ENCODE measurements around the gene CSF2.
"Not testable (repeated sequence)": the region's sequence is repeated elsewhere in the genome, so short reads cannot be mapped to it uniquely, and the experiment has no call there.

The CSF2 gene

DNA sequence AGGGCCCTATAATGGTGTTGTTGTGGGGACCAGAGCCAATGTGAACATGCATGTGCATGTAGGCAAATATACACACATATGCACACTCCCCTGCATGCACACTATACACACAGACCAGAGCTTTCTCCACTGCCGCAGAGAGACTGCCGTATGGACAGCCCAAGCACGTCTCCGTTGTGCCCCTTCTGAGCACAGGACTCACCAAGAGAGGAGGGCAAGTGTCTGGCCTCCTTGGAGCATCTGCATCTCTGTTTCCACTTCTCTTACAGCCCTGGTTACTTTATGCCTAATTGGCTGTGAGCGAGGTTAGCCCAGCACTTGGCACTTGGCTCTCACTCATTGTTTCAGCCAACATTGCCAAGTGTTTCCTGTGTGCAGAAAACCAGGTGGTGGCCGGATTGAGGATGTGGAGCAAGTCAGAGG, 30.4 kb downstream of the CSF2 start:
- Mint-ChIP-seq H3K9me3 (no peaks in the 10 kb centered on the region), H3K27me3 (no peaks in the 10 kb centered on the region), H3K4me1 (ENCODE audit: low read depth in 2 of 2) (peaks cover 60 to 66% of the 10 kb centered on the region in 2 donors), H3K36me3 (ENCODE audit: insufficient read depth) (peaks cover 7% of the 10 kb centered on the region), H3K27ac (peak overlapping the region; percentile 93 to 96), H3K4me3 (peak overlapping the region; percentile 71 to 79)
- ATAC-seq (replicated peaks) = no peak
- DNase-seq = peak in 1 of 3 experiments; percentile 29

DNA sequence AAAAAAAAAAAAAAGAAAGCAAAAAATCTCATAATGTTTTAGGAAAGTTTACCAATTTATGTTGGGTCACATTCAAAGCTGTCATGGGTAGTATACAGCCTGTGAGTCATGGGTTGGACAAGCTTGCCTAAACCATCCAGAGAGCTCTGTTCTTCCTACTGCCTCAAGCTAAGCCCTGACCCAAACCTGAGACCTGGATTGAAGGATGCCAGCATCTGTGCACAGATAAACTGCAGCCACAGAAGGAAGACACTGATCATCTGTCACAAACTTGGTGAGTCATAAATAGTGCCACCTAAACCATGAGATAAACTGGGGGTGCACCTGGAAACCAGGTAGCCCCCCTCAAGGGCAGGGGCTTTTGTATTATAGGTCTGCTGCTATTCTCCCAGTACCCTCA, 31.0 kb downstream of the CSF2 start:
- Mint-ChIP-seq H3K27ac (peak overlapping the region; percentile 93 to 96), H3K9me3 (no peaks in the 10 kb centered on the region), H3K4me1 (ENCODE audit: low read depth in 2 of 2) (peaks cover 55 to 61% of the 10 kb centered on the region in 2 donors), H3K27me3 (no peaks in the 10 kb centered on the region), H3K4me3 (peak overlapping the region; percentile 71 to 79), H3K36me3 (ENCODE audit: insufficient read depth) (peaks cover 7% of the 10 kb centered on the region)
- ATAC-seq (replicated peaks) (no peak), DNase-seq (no peak)

DNA sequence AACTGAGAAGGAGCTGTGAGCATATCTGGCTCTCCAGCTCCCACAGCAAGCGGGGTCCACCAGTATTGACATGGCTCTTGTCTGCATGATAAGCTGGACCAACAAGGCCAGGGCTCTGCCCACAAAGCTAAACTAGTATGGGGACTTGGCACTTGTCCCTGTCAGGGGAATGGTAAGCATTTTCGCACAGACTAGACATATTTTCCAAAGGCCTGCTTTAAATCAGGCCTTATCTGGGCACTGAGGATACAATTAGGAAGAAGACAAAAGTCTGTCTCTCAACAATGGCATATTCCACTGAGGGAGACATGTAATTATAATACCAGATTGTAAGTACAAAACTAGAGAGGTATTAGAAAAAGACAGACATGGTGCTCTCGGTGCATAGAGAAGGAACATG, 32.1 kb downstream of the CSF2 start:
- Mint-ChIP-seq H3K4me3 (no peak overlapping the region), H3K27me3 (no peaks in the 10 kb centered on the region), H3K4me1 (ENCODE audit: low read depth in 2 of 2) (peaks cover 55 to 59% of the 10 kb centered on the region in 2 donors), H3K9me3 (no peaks in the 10 kb centered on the region), H3K27ac (no peak overlapping the region), H3K36me3 (ENCODE audit: insufficient read depth) (peaks cover 6% of the 10 kb centered on the region)
- no peak for ATAC-seq (replicated peaks)
- no peak for DNase-seq

DNA sequence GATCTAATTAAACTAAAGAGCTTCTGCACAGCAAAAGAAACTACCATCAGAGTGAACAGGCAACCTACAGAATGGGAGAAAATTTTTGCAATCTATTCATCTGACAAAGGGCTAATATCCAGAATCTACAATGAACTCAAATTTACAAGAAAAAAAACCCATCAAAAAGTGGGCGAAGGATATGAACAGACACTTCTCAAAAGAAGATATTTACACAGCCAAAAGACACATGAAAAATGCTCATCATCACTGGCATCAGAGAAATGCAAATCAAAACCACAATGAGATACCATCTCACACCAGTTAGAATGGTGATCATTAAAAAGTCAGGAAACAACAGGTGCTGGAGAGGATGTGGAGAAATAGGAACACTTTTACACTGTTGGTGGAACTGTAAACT, 34.9 kb downstream of the CSF2 start:
- peaks cover 46 to 47% of the 10 kb centered on the region in 2 donors for H3K4me1 Mint-ChIP-seq (ENCODE audit: low read depth in 2 of 2)
- not testable (repeated sequence) for DNase-seq; ATAC-seq (replicated peaks)

DNA sequence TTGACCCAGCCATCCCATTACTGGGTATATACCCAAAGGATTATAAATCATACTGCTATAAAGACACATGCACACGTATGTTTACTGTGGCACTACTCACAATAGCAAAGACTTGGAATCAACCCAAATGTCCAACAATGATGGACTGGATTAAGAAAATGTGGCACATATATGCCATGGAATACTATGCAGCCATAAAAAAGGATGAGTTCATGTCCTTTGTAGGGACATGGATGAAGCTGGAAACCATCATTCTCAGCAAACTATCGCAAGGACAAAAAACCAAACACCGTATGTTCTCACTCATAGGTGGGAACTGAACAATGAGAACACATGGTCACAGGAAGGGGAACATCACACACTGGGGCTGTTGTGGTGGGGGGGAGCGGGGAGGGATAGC, 35.4 kb downstream of the CSF2 start:
- H3K4me3 Mint-ChIP-seq; H3K36me3 Mint-ChIP-seq (ENCODE audit: insufficient read depth); H3K9me3 Mint-ChIP-seq; H3K27me3 Mint-ChIP-seq; DNase-seq; ATAC-seq (replicated peaks); H3K27ac Mint-ChIP-seq: not testable (repeated sequence)
- H3K4me1 Mint-ChIP-seq (ENCODE audit: low read depth in 2 of 2) = peaks cover 44 to 46% of the 10 kb centered on the region in 2 donors

More for the DNA sequence above, 34.9 kb downstream of the CSF2 start:
- H3K9me3 Mint-ChIP-seq; H3K36me3 Mint-ChIP-seq (ENCODE audit: insufficient read depth); H3K27ac Mint-ChIP-seq; H3K27me3 Mint-ChIP-seq; H3K4me3 Mint-ChIP-seq: not testable (repeated sequence)

DNA sequence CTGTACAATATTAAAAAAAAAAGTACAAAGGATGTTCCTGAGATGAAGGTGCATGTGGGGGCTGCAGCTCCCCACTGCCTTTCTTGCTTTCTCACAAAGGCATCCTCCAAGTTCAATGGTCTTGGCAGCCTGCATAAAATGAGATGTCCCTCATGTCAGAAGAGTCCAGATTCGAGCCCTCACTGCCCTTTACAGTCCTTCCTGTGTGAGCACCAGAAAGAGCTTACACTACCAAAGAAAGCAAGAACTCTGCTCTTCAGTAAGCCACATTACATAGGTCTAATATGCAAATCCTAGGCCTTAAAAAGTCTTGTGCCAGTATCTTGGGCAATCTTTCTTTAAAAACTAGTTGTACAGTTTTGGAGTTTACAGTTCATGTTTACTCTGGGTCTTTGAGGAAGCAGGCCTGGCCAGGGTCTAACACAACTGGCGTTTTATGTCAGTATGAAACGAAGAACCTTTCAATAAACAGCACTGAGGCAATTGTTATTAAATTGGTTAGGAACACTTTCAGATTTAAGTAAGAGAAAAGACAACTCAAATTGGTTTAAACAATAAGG, 36.0 kb downstream of the CSF2 start:
- Mint-ChIP-seq H3K27me3 (no peaks in the 10 kb centered on the region), H3K4me1 (ENCODE audit: low read depth in 2 of 2) (peaks cover 44 to 46% of the 10 kb centered on the region in 2 donors), H3K27ac (peak overlapping the region in 1 of 2 donors; percentile 22), H3K9me3 (no peaks in the 10 kb centered on the region), H3K36me3 (ENCODE audit: insufficient read depth) (peaks cover 6% of the 10 kb centered on the region), H3K4me3 (peak overlapping the region in 1 of 2 donors; percentile 10)
- ATAC-seq (replicated peaks) = no peak
- DNase-seq = no peak

DNA sequence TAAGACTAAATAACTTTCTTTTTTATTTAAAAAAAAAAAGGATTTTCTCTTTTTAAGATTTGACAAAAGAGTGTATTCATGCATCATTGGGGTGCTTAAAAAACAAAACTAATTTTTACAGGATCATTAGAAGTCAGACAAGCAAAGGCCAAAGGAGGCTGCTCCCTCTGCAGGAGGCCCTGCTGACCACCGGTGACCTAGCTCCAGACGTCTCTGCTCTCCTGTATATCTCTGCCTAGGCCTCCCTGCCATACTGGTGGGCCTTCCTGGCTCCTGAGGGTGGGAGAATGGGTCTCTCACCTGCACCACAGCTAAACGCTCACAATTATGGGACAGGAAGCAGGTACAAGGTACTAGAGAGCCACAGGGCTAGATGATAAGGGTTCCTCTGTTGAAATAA, 36.6 kb downstream of the CSF2 start:
- H3K36me3 Mint-ChIP-seq (ENCODE audit: insufficient read depth) = peaks cover 6% of the 10 kb centered on the region
- DNase-seq = no peak
- no peaks in the 10 kb centered on the region for H3K27me3 Mint-ChIP-seq
- no peaks in the 10 kb centered on the region for H3K9me3 Mint-ChIP-seq
- peaks cover 43 to 47% of the 10 kb centered on the region in 2 donors for H3K4me1 Mint-ChIP-seq (ENCODE audit: low read depth in 2 of 2)
- peak; percentile 33 for ATAC-seq (replicated peaks)
- H3K4me3 Mint-ChIP-seq = peak overlapping the region; percentile 7 to 11
- H3K27ac Mint-ChIP-seq = peak overlapping the region; percentile 36 to 87

DNA sequence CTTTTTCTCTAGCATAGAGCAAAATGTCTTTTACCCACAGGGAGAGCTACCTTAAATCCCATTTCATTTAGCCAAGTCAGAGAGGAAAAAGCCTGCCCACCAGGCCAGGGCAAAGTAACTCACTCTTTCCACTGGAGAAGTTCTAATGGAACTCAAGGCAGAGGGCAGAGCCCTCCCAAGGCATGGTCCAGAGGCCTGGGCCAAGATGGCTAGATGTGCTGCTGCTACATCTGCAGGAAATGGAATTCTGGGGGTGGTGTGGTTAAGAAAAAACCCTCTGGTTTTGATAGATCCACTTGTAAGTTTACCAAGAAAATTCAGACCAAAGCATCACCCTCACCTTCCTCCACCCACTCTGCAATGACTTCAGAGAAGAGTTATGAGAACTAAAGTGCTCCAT, 37.3 kb downstream of the CSF2 start:
- Mint-ChIP-seq H3K36me3 (ENCODE audit: insufficient read depth) (peaks cover 6% of the 10 kb centered on the region), H3K9me3 (no peaks in the 10 kb centered on the region), H3K27me3 (no peaks in the 10 kb centered on the region), H3K4me1 (ENCODE audit: low read depth in 2 of 2) (peaks cover 43 to 54% of the 10 kb centered on the region in 2 donors), H3K4me3 (peak overlapping the region; percentile 7 to 11), H3K27ac (peak overlapping the region; percentile 36 to 87)
- ATAC-seq (replicated peaks) (peak; percentile 27), DNase-seq (no peak)

DNA sequence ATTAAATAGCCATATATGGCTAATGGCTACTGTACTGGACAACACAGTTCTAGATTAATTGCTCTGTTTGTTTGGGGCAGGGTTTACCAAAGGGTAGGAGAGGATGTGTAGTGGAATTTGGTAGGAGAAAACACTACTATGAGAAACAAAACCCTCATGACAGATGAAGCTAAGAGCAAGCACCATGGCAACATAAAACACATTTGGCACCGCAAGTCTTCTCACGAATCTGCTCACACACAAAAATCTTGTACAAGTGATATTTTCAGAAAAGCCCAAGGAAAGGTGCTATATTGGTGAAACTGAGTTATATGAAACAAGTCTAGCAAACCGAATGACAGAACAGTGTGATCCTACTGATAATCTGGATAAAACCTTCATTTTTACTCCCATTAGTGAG, 38.5 kb downstream of the CSF2 start:
- H3K4me3 Mint-ChIP-seq = no peak overlapping the region
- peaks cover 46 to 54% of the 10 kb centered on the region in 2 donors for H3K4me1 Mint-ChIP-seq (ENCODE audit: low read depth in 2 of 2)
- H3K27me3 Mint-ChIP-seq = no peaks in the 10 kb centered on the region
- H3K27ac Mint-ChIP-seq = no peak overlapping the region
- ATAC-seq (replicated peaks) (no peak), DNase-seq (no peak)
- peaks cover 6% of the 10 kb centered on the region for H3K36me3 Mint-ChIP-seq (ENCODE audit: insufficient read depth)
- no peaks in the 10 kb centered on the region for H3K9me3 Mint-ChIP-seq

DNA sequence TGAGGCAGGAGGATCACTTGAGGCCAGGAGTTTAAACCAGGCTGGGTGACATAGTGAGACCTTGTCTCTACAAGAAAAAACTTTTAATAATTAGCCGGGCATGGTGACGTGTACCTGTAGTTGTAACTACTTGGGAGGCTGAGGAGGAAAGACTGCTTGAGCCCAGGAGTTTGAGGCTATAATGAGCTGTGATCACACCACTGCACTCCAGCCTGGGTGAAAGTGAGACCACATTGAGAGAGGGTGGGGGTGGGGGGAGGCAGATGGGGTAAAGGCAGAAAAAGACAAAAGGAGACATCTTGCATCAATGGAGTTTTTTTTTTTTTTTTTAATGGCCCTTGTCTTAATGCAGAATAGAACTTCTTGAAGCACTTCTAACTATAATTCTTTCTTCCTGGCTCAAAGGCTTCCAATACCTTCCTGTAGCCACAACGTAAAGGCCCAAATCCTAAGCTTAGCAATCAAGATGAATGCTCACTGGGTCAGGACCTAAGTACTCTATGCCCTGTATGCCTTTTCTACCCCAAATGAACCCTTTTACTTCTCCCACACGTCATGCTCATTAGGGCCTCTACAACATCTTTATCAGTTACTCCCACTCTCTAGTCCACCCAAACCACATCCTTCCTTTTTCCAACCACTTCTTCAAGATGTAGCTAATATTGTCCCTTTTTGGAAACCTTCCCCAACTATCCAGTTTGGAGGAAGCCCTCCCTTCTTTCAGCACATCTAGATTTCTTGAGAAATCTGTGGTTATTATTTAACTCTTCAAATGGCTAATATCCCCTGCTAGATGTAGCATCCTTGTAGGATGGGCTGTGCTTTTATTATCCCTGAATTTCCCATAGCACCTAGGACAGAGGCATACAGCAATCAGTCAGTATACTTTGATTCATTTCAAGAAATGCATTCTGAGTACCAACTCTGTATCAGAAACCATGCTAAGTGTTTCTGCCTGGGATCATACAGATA, 40.8 kb downstream of the CSF2 start:
- peaks cover 6% of the 10 kb centered on the region for H3K36me3 Mint-ChIP-seq (ENCODE audit: insufficient read depth)
- H3K9me3 Mint-ChIP-seq = no peaks in the 10 kb centered on the region
- ATAC-seq (replicated peaks) = peak; percentile 21
- no peak for DNase-seq
- peak overlapping the region; percentile 2 to 25 for H3K27ac Mint-ChIP-seq
- peak overlapping the region; percentile 33 to 68 for H3K4me3 Mint-ChIP-seq
- peaks cover 48 to 50% of the 10 kb centered on the region in 2 donors for H3K4me1 Mint-ChIP-seq (ENCODE audit: low read depth in 2 of 2)
- no peaks in the 10 kb centered on the region for H3K27me3 Mint-ChIP-seq

DNA sequence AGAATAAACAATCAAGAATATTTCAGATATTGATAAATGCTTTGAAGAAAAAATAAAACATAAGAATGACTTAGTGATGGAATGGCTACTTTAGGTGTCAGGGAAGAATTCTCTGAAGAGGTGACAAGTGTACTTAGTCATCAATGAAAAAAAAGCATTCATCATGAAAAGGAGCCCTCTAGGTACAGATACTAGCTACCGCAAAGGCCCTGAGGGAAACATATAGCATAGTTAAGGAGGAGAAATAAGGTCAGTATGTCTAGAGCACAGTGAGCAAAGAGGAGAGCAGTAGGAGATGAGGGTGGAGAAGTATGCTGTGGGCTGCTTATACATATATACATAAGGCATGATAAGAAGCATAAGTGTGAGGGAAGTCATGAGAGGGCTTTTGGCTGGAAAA, 41.8 kb downstream of the CSF2 start:
- peak; percentile 71 for ATAC-seq (replicated peaks)
- Mint-ChIP-seq H3K4me1 (ENCODE audit: low read depth in 2 of 2) (peaks cover 41 to 42% of the 10 kb centered on the region in 2 donors), H3K4me3 (peak overlapping the region in 1 of 2 donors; percentile 68)

DNA sequence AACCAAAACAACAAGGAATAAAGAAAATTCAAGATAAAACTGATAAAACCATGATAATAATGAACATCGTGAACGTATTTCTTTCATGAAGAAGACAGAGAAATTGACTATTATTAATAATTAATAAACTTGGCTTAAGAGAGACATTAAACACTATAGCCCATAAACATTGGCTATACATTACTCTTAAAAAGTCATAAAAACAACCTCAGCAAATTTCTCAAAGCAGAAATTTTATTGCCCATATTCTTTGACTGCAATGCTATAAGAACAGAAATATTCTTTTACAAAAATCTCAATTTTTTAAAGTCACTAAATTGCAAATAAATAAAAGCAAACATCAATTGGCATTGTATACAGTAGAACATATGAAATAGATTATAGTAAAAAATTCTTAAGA, 42.5 kb downstream of the CSF2 start:
- DNase-seq (no peak), ATAC-seq (replicated peaks) (no peak)
- Mint-ChIP-seq H3K4me3 (peak overlapping the region in 1 of 2 donors; percentile 27), H3K27me3 (no peaks in the 10 kb centered on the region), H3K4me1 (ENCODE audit: low read depth in 2 of 2) (peaks cover 34 to 35% of the 10 kb centered on the region in 2 donors), H3K36me3 (ENCODE audit: insufficient read depth) (peaks cover 3% of the 10 kb centered on the region), H3K27ac (no peak overlapping the region), H3K9me3 (no peaks in the 10 kb centered on the region)

More for the DNA sequence above, 41.8 kb downstream of the CSF2 start:
- Mint-ChIP-seq H3K36me3 (ENCODE audit: insufficient read depth) (peaks cover 4% of the 10 kb centered on the region), H3K27me3 (no peaks in the 10 kb centered on the region), H3K9me3 (no peaks in the 10 kb centered on the region), H3K27ac (no peak overlapping the region)
- no peak for DNase-seq

DNA sequence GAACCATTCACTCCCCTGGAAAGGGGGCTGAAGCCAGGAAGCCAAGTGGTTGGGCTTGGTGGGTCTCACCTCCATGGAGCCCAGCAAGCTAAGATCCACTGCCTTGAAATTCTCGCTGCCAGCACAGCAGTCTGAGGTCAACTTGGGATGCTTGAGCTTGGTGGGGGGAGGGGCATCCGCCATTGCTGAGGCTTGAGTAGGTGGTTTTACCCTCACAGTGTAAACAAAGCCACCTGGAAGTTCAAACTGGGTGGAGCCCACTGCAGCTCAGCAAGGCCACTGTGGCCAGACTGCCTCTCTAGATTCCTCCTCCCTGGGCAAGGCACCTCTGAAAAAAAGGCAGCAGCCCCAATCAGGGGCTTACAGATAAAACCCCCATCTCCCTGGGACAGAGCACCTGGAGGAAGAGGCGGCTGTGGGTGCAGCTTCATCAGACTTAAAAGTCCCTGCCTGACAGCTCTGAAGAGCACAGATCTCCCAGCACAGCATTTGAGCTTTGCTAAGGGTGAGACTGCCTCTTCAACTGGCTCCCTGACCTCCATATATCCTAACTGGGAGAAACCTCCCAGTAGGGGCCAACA, 43.4 kb downstream of the CSF2 start:
- not testable (repeated sequence) for ATAC-seq (replicated peaks); DNase-seq; H3K27me3 Mint-ChIP-seq; H3K27ac Mint-ChIP-seq; H3K36me3 Mint-ChIP-seq (ENCODE audit: insufficient read depth); H3K9me3 Mint-ChIP-seq
- Mint-ChIP-seq H3K4me1 (ENCODE audit: low read depth in 2 of 2) (peaks cover 27% of the 10 kb centered on the region in 2 donors), H3K4me3 (peak overlapping the region in 1 of 2 donors; percentile 30)

All from effector memory CD8-positive, alpha-beta T cell (primary cell).